GM13976 (cell line): Measurements from ENCODE around the gene C4BPB.

ENCODE experiments used
- DNase-seq: peaks from one replicate; pipeline ENCODE4 v3.0.0; 2012; ENCODE audit warnings: low spot score
- CTCF ChIP-seq: IDR thresholded peaks from 2 replicates; pipeline ENCODE4 v1.5.1; 2012; ENCODE audit warnings: borderline replicate concordance, mild to moderate bottlenecking; ENCODE audit not compliant: insufficient read depth; ENCODE audit errors: extremely low read depth, missing control alignments, control extremely low read depth
- in situ Hi-C: fragments of 300-500 bp; cut with MboI; formaldehyde crosslinking; loops from one replicate; pipeline ENCODE4 v1.12.0; 2022; ENCODE audit warnings: low sequenced_read_pairs, mixed read lengths, inconsistent platforms; ENCODE audit not compliant: unreplicated experiment

C4BPB gene

GRCh38 chr1:207069858-207070506 lies 18.7 kb upstream of the C4BPB start:
- DNase-seq = peak; percentile 42
- in situ Hi-C loops = no loop called here
- no peak for TF ChIP-seq CTCF

- in situ Hi-C loops = no loop called here
- TF ChIP-seq CTCF = no peak
- DNase-seq = no peak
Measured at GRCh38 chr1:207070811-207071210, 17.8 kb upstream of the C4BPB start.

- in situ Hi-C loops = no loop called here
- no peak for TF ChIP-seq CTCF
Measured at GRCh38 chr1:207071426-207071825, 17.2 kb upstream of the C4BPB start.

GRCh38 chr1:207072233-207072632 lies 16.4 kb upstream of the C4BPB start:
- TF ChIP-seq CTCF = no peak
- in situ Hi-C loops = no loop called here
- DNase-seq = no peak

More at GRCh38 chr1:207071426-207071825, 17.2 kb upstream of the C4BPB start:
- no peak for DNase-seq

- no peak for DNase-seq
- no peak for TF ChIP-seq CTCF
- in situ Hi-C loops = no loop called here
Measured at GRCh38 chr1:207073906-207074820, 14.5 kb upstream of the C4BPB start.

GRCh38 chr1:207076181-207076955 lies 12.3 kb upstream of the C4BPB start:
- in situ Hi-C loops = loop anchor here (25.0 kb wide), 1 partner anchor 411 kb away; the partner anchor contains the start of gene CR1
- DNase-seq = no peak
- TF ChIP-seq CTCF = no peak
